ENCODE measurements around the gene NOSTRIN.
"Not testable (repeated sequence)": the region's sequence is repeated elsewhere in the genome, so short reads cannot be mapped to it uniquely, and the experiment has no call there.

Gene NOSTRIN

DNA sequence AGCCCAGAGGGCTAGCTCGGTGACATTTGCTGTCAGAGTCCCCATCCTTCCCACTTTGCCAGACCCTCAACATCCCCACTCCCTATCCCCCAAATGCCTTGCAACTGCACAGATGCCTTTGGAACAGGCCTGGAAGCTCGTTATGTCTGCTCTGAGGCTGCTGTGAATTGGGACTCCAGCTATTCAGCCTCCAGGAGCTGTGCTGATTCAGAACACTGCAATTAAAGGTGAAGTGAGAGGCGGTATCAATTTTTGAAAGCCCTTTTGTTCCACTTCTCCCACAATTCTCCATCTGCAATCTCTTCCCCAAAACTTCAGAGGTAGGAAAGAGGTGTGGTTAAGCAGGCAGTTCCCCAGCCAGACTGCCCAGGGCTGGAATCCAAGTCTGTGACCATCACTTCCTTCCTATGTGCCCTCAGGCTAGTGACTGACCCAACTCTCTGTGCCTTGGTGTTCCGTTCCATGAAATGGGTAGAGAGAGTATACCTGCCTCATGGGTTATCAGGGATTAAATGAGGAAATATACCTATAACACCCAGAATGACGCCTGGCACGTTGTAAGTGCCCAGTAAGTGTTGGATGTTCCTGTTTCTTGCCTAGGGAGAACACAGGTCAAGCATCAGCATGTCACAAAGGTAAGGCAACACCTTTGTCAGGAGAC is 17.5 kb downstream of the NOSTRIN start:
- DNase-seq: no peak

- no peak for DNase-seq
Measured at GRCh38 chr2:168821577-168821976, 19.1 kb downstream of the NOSTRIN start.

DNA sequence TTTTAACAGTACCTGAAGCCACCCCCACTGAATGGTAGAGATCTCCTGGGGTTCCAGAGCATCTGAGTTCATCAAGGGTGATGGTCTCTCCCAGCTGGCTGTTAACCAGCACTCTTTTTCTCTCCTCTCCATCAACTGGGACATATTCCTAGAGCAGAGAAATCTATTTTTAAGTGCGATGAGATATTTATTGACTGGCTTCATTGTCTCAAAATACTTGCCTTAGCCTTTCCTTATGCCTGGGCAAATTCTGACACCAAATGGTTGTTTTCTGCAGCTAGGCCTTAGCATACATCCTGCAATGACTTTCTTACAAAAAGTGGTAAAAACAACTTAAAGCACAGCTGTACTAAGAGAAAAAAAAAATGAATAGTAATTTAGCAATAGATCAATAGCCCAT is 19.6 kb downstream of the NOSTRIN start:
- DNase-seq: no peak

- no peak for DNase-seq
Measured at GRCh38 chr2:168825126-168825525, 22.7 kb downstream of the NOSTRIN start.

DNA sequence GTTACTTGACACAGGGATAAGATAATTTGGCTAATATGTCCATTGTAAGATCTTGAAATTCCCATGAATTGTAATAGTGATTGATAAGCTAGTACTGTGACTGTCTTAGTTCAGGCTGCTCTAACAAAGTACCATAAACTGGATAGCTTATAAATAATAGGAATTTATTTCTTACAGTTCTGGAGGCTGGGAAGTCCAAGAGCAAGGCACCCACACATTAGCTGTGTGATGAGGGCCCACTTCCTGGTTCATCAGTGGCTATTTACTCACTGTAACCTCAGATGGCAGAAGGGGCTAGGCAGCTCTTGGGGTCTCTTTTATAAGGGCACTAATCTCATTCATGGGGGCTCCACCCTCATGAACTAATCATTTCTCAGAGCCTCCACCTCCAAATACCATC is 28.5 kb downstream of the NOSTRIN start:
- DNase-seq: no peak

DNA sequence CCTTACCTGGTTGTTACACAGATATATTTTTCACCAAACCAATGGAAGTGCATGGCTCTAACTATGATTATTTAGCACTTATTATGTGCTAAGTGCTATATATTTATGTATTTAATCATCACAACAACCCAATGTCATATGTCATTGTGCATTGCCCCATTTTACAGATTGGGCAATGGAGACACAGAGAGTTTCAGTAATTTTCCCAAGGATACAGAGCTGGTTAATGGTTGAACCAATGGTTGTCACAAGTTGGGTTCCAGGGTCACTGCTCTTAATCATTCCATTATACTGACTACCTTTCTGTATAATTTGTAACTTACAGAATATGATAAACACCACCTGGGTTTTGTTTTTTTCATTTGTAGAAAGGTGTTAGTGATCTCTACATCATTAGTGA is 29.2 kb downstream of the NOSTRIN start:
- no peak for DNase-seq

GRCh38 chr2:168835969-168836368 is 33.5 kb downstream of the NOSTRIN start:
- DNase-seq: no peak

- DNase-seq: no peak
Measured at GRCh38 chr2:168841445-168841844, 39.0 kb downstream of the NOSTRIN start.

GRCh38 chr2:168843253-168843652 is 40.8 kb downstream of the NOSTRIN start:
- DNase-seq: no peak

DNA sequence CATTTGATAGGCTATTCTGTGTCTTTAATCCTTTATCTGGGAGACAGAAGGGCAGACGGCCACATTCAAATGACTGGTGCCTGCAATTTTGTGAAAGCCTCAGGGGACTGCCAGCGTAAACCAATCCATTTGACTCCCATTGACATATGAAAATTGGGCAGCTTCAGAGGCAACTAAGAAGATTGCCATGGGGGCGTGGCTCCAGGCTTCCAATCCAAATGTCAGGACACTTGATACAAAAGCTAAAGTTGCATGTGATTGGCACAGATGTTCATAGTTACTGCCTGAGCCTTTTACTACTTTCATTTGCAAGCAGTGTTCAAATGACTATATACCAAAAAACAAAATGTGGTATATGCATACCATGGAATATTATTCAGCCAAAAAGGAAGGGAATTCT is 45.8 kb downstream of the NOSTRIN start:
- DNase-seq: no peak

DNA sequence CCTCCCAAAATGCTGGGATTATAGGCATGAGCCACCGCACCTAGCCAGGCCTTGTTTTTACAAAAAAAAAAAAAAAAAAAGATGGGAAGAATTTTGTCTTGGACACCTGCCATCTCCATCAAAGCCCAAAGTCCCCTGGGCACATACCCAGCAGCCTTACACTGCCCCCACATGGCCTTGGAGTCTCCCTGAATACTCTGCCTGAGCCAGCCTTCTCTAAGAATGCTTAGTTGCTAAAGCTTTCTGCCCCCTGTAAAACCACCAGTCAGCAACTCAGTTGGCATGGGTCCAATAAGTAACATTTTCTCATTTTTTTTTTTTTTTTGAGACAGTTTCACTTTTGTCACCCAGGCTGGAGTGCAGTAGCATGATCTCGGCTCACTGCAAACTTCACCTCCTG is 47.2 kb downstream of the NOSTRIN start:
- DNase-seq: no peak

DNA sequence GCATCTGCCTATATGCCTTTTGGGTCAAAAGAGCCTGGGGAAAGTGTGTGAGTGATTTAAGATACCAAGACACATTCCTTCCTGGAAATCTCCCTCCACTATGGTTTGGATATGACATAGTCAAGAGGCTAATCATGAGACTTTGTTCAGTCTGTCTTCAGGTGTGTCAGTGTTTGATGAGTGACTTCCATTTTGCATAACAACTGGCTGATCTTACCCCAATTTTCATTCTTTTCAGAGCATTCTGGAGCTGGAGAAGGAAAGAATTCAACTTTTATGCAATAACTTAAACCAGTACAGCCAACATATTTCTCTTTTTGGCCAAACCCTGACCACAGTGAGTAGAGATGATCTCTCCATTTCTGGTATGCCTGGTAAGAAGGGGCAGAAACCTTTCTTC is 48.4 kb downstream of the NOSTRIN start:
- no peak for DNase-seq

DNA sequence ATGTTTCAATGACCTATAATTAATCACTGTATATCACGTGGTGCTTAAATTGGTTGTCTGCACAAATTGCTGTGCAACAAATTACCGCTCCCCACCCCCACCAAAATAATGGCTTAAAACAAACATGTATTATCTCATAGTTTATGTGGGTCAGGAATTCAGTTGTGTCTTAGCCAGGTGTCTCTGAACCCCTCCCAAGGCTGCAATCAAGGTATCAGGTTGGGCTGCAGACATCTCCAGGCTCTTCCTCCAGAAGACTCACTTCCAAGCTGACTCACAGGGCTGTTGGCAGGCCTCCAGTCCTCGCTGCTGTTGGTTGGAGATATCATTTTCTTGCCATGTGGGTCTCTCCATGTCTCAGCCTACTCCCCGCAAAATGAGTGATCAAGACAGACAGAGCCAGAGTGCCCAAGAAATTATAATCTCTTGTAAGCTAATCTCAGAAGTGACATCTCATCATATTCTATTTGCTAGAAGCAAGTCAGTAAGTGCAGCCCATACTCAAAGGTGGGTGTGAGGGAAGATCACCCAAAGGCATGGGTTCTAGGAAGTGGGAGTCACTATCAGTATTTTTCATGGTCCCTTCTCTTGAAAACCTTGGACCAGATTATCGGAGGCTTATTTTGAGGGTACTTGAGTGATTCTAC is 49.4 kb downstream of the NOSTRIN start:
- no peak for DNase-seq

DNA sequence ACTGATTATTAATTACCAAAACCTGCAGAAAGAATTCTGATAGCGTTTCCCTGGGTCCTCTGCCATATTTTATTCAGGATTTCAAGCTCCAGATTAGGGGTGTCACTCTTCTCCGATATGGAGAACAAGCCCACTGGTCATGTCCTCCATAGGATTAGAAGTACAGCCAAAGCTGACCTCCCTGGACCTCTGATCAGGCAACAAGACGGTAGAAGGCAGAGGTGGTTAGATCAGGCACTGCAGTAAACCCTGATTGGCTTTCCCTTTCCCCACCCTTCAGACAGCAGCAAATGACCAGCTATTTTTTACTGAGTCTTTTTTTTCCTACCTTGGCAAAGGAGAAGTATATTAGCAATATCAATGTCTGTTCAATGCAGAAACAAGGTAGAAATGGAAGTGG is 50.0 kb downstream of the NOSTRIN start:
- no peak for DNase-seq

DNA sequence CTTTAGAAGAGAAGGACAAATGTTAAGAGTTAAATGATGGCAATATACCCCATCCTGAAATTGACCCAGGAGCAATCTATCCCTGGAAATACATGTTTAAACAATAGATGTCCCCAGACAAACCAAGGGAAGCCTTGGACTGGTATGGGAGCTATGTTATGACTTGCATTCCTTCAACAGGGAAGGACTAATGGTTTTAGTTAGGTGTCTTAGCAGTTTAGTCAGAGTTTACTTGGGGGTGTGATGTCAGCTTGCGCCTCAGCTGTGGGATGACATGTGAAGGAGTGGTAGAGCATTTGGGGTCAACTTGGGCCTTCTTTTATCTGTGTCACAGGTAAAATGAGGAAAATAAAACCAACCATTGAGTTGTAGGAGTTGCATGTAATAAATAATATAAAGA is 51.0 kb downstream of the NOSTRIN start:
- no peak for DNase-seq

DNA sequence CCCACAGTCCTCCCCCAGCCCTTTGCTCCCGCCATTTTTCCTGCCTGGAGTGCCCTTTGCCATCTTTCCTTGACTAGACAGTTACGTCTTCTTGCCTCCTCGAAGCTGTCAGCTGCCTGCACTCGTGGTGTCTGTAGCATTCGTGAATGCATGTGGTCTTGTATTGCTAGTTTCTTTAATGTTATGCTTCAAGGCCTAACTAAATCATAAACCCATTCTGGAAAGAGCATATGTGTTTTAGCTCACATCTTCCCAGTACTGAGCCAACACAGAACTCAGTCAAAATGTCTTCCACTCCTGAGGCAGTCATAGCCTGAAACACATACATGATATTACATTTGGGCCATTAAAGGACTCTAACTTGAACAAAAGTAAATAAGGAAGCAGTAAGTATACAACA is 52.2 kb downstream of the NOSTRIN start:
- DNase-seq: no peak

DNA sequence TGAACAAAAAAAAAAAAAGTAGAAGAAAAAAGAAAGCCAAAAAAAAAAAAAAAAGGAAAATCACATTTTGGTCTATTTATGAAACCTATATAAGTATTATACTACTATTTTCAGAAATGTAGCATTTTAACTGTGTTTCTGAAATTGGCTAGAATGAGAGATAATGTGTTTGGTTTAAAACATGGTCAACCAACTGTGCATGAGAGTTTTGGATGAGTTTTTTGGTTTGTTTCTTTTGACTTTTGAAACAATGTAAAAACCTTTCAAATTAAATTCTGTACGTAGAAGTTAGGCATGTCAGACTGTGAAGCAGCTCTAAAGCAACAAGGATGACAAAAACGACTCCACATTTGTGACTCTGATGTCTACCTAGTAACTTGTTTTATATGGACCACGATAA is 53.2 kb downstream of the NOSTRIN start:
- DNase-seq: no peak

GRCh38 chr2:168858146-168858545 is 55.7 kb downstream of the NOSTRIN start:
- no peak for DNase-seq

GRCh38 chr2:168867164-168867563 is 64.7 kb downstream of the NOSTRIN start:
- not testable (repeated sequence) for DNase-seq

- DNase-seq: not testable (repeated sequence)
Measured at GRCh38 chr2:168870369-168870768, 67.9 kb downstream of the NOSTRIN start.

DNA sequence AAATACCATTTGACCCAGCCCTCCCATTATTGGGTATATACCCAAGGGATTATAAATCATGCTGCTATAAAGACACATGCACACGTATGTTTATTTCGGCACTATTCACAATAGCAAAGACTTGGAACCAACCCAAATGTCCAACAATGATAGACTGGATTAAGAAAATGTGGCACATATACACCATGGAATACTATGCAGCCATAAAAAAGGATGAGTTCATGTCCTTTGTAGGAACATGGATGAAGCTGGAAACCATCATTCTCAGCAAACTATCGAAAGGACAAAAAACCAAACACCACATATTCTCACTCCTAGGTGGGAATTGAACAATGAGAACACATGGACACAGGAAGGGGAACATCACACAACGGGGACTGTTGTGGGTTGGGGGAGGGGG is 68.4 kb downstream of the NOSTRIN start:
- DNase-seq: not testable (repeated sequence)

DNA sequence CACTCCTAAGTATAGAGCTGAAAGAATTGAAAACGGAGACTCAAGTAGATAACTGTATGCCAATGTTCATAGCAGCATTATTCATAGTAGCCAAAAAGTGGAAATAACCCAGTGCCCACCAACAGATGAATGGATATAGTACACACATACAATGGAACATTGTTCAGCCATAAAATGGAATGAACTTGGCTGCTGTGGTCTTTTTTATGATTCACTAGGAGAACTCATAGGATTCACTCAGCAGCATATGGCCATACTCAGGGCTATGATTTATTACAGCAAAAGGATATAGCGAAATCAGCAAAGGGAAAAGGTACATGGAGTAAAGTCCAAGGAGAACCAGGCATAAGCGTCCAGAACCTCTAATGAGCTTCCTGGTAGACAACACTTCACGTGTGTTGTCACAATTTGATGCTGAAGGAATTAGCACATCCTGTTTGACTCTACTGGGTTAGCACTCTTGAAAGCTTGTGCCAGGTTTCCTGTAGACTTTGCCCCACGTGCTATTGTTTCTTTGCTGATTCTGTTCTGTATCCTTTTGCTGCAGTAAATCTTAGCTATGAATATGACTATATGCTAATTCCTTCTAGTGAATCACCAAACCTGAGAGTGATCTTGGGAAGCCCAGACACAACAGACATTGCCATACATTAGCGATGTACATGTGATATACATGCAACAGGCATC is 72.1 kb downstream of the NOSTRIN start:
- no peak for DNase-seq

DNA sequence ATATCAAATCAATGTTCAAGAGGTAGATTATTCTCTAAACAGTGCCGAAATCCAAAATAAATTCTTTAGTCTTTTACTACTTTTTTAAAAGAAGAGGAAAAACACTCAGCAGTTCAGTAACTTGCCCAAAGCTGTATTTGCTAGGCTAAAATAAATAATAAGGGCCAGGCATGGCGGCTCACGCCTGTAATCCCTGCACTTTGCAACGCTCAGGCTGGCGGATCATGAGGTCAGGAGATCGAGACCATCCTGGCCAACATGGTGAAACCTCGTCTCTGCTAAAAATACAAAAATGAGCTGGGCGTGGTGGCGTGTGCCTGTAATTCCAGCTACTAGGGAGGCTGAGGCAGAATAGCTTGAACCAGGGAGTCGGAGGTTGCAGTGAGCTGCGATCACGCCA is 79.7 kb downstream of the NOSTRIN start:
- DNase-seq: not testable (repeated sequence)

- no peak for DNase-seq
Measured at GRCh38 chr2:168884975-168885374, 82.5 kb downstream of the NOSTRIN start.

GRCh38 chr2:168889635-168890005 is 87.2 kb downstream of the NOSTRIN start:
- no peak for DNase-seq

All from activated CD4-positive, CD25-positive, alpha-beta regulatory T cell treated with anti-CD3 and anti-CD28 coated beads, Interleukin-2, amount 50 U/mL, for 72 hours (primary cell).